NCI-H2029 (cell line): ENCODE results near the gene EXD3.
A peak's percentile ranks its signal among the peaks of the same experiment; 100 is the strongest.
"Not testable (repeated sequence)": the region's sequence is repeated elsewhere in the genome, so short reads cannot be mapped to it uniquely, and the experiment has no call there.

Experiments used
- DNase-seq: peaks from one replicate; lab custom pipeline; 2025; lab: John Stamatoyannopoulos, UW

The EXD3 gene

GRCh38 chr9:137422604-137423513 is at the start of gene EXD3, which contains the start of gene NOXA1:
TSS of gene EXD3 (minus strand) at chr9:137423162. CDS start at chr9:137395357, 27,805 bp downstream.
TSS of gene NOXA1 (plus strand) at chr9:137423393. CDS start at chr9:137423530, 137 bp downstream.
- DNase-seq: peak; percentile 93

- DNase-seq: no peak
These were observed 47.8 kb upstream of the EXD3 start for GRCh38 chr9:137470785-137471184.

GRCh38 chr9:137467896-137468295 is 44.9 kb upstream of the EXD3 start:
- DNase-seq: no peak

GRCh38 chr9:137467161-137467581 is 44.2 kb upstream of the EXD3 start:
- DNase-seq: no peak

GRCh38 chr9:137466389-137467085 is 43.6 kb upstream of the EXD3 start:
- DNase-seq: not testable (repeated sequence)

- no peak for DNase-seq
These were observed 42.9 kb upstream of the EXD3 start for GRCh38 chr9:137465720-137466388.

GRCh38 chr9:137465000-137465719 is 42.2 kb upstream of the EXD3 start:
- DNase-seq: no peak

- no peak for DNase-seq
These were observed 41.5 kb upstream of the EXD3 start for GRCh38 chr9:137464291-137464999.

- no peak for DNase-seq
These were observed 40.9 kb upstream of the EXD3 start for GRCh38 chr9:137463931-137464290.

GRCh38 chr9:137462986-137463930 is 40.3 kb upstream of the EXD3 start:
- no peak for DNase-seq

- no peak for DNase-seq
These were observed 39.5 kb upstream of the EXD3 start for GRCh38 chr9:137462396-137462985.

GRCh38 chr9:137461663-137462395 is 38.9 kb upstream of the EXD3 start:
- DNase-seq: no peak

GRCh38 chr9:137461316-137461662 is 38.3 kb upstream of the EXD3 start:
- DNase-seq: no peak

GRCh38 chr9:137460363-137461315 is 37.7 kb upstream of the EXD3 start:
- DNase-seq: no peak

GRCh38 chr9:137459601-137460362 is 36.8 kb upstream of the EXD3 start:
- DNase-seq: no peak

- peak; percentile 91 for DNase-seq
These were observed 36.2 kb upstream of the EXD3 start, which contains the start of gene NSMF for GRCh38 chr9:137459152-137459600. TSS of gene NSMF (minus strand) at chr9:137459334. CDS start at chr9:137459102, 232 bp downstream.
